AG09319 (cell line): Measurements from ENCODE around the gene AP4M1.

ENCODE experiments used
- DNase-seq: peaks from one replicate; pipeline ENCODE4 v3.0.0-alpha.2; 2010; ENCODE audit warnings: low read depth; ENCODE audit errors: extremely low read depth
- CTCF ChIP-seq: IDR thresholded peaks from 2 replicates; pipeline ENCODE4 v1.5.1; 2011; ENCODE audit warnings: low read depth, mild to moderate bottlenecking, inconsistent platforms, low read length, moderate library complexity

Gene AP4M1

GRCh38 chr7:100064162-100064561 lies 37.3 kb upstream of the AP4M1 start:
- TF ChIP-seq CTCF = no peak
- DNase-seq = no peak

- no peak for TF ChIP-seq CTCF
- DNase-seq = peak; percentile 87
Observed at GRCh38 chr7:100065452-100066186, 35.8 kb upstream of the AP4M1 start.

- DNase-seq = no peak
- TF ChIP-seq CTCF = no peak
Observed at GRCh38 chr7:100066953-100067352, 34.5 kb upstream of the AP4M1 start.

GRCh38 chr7:100069991-100070390 lies 31.5 kb upstream of the AP4M1 start:
- DNase-seq = no peak
- no peak for TF ChIP-seq CTCF

- TF ChIP-seq CTCF = no peak
- no peak for DNase-seq
Observed at GRCh38 chr7:100071018-100071723, 30.3 kb upstream of the AP4M1 start.

- TF ChIP-seq CTCF = no peak
- no peak for DNase-seq
Observed at GRCh38 chr7:100072462-100072861, 29.0 kb upstream of the AP4M1 start.

- TF ChIP-seq CTCF = no peak
- no peak for DNase-seq
Observed at GRCh38 chr7:100074841-100075240, 26.6 kb upstream of the AP4M1 start.
